OCI-LY1 (cell line): Measurements from ENCODE around the gene RAB19.
"Not testable (repeated sequence)": the region's sequence is repeated elsewhere in the genome, so short reads cannot be mapped to it uniquely, and the experiment has no call there.

Source experiments
- H2AFZ ChIP-seq: fragments of 200-600 bp; sonication (generic), shearing (Covaris generic); 2 replicates; pipeline ENCODE4 v1.6.0; 2014; ENCODE audit warnings: antibody characterized with exemption, mild to moderate bottlenecking, low read length
- H3F3A ChIP-seq: fragments of 200-600 bp; sonication (generic), shearing (Covaris generic); 2 replicates; pipeline ENCODE4 v1.6.0; 2014; ENCODE audit warnings: mild to moderate bottlenecking, antibody characterized with exemption, low read length, moderate library complexity; ENCODE audit not compliant: insufficient read depth
- H3K27ac ChIP-seq: fragments of 200-600 bp; sonication (generic); 2 replicates; pipeline ENCODE4 v1.5.1; 2014; ENCODE audit warnings: low read length, mixed run types, mild to moderate bottlenecking, low read depth; ENCODE audit not compliant: poor library complexity, severe bottlenecking
- H3K27me3 ChIP-seq: fragments of 200-600 bp; sonication (generic); 2 replicates; pipeline ENCODE4 v1.6.0; 2014; ENCODE audit warnings: antibody characterized with exemption, mild to moderate bottlenecking, low read length, moderate library complexity; ENCODE audit not compliant: insufficient read depth
- H3K36me3 ChIP-seq: fragments of 200-600 bp; sonication (generic); 2 replicates; pipeline ENCODE4 v1.6.1; 2014; ENCODE audit warnings: mild to moderate bottlenecking, antibody characterized with exemption, low read length, moderate library complexity, mixed read lengths; ENCODE audit not compliant: insufficient read depth
- H3K4me1 ChIP-seq: fragments of 200-600 bp; sonication (generic); 2 replicates; pipeline ENCODE4 v1.5.1; 2014; ENCODE audit warnings: mild to moderate bottlenecking, low read length, moderate library complexity; ENCODE audit not compliant: insufficient read depth, severe bottlenecking
- H3K4me2 ChIP-seq: fragments of 200-600 bp; sonication (generic), shearing (Covaris generic); 2 replicates; pipeline ENCODE4 v1.6.1; 2014; ENCODE audit warnings: low read length
- H3K4me3 ChIP-seq: fragments of 200-600 bp; sonication (generic); 2 replicates; pipeline ENCODE4 v1.5.1; 2014; ENCODE audit warnings: low read length, low read depth, mild to moderate bottlenecking, mixed read lengths; ENCODE audit not compliant: poor library complexity, severe bottlenecking
- H3K79me2 ChIP-seq: fragments of 200-600 bp; shearing (Covaris generic); 2 replicates; pipeline ENCODE4 v1.6.1; 2016; ENCODE audit warnings: mixed run types, low read length, mixed read lengths; ENCODE audit not compliant: insufficient read depth
- H3K9ac ChIP-seq: fragments of 200-600 bp; sonication (generic), shearing (Covaris generic); 2 replicates; pipeline ENCODE4 v1.6.1; 2014; ENCODE audit warnings: mild to moderate bottlenecking, low read length, mixed read lengths
- H3K9me2 ChIP-seq: fragments of 200-600 bp; sonication (generic), shearing (Covaris generic); 2 replicates; pipeline ENCODE4 v1.6.1; 2014; ENCODE audit warnings: low read depth, mild to moderate bottlenecking, low read length, mixed read lengths
- H3K9me3 ChIP-seq: fragments of 200-600 bp; shearing (Covaris generic); 2 replicates; pipeline ENCODE4 v1.6.1; 2014; ENCODE audit warnings: low read length, mixed read lengths
- H4K20me1 ChIP-seq: fragments of 200-600 bp; sonication (generic), shearing (Covaris generic); 2 replicates; pipeline ENCODE4 v1.6.0; 2016; ENCODE audit warnings: mild to moderate bottlenecking, low read length; ENCODE audit not compliant: insufficient read depth
- EZH2 ChIP-seq: fragments of 200-600 bp; sonication (generic), shearing (Covaris generic); IDR thresholded peaks from 2 replicates; pipeline ENCODE4 v1.8.0; 2017; ENCODE audit warnings: borderline replicate concordance, mixed run types, mild to moderate bottlenecking, antibody characterized with exemption, low read length, moderate library complexity, mixed read lengths
- TF ChIP-seq, protein P1 (sequence below): fragments of 200-600 bp; sonication (generic), shearing (Covaris generic); IDR thresholded peaks from 2 replicates; pipeline ENCODE4 v1.5.1; 2017; ENCODE audit warnings: mild to moderate bottlenecking, antibody characterized with exemption, low read length, moderate library complexity, mixed read lengths

The RAB19 gene

DNA sequence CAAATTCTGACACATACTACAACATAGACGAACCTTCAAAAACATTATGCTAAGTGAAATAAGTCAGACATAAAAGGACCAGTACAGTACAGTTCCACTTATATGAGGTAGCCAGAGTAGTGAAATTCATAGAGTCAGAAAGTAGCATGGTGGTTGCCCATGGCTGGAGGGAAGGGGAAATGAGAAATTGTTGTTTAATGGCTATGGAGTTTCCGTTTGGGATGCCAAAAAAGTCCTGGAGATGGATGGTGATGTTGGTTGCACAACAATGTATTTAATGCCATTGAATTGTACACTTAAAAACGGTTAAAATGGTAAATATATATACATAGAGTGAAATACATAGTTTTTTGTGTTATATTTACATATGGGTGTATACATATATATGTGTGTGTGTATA, 3.5 kb upstream of the RAB19 start:
- H3K36me3 ChIP-seq: no peaks in the 10 kb centered on the region
- no peak overlapping the region for H3K27ac ChIP-seq
- no peaks in the 10 kb centered on the region for H3F3A ChIP-seq
- H3K4me3 ChIP-seq: no peak overlapping the region
- no peaks in the 10 kb centered on the region for H3K9me2 ChIP-seq
- no peaks in the 10 kb centered on the region for H3K9me3 ChIP-seq
- no peaks in the 10 kb centered on the region for H3K79me2 ChIP-seq
- H3K9ac ChIP-seq: no peak overlapping the region
- no peak overlapping the region for H2AFZ ChIP-seq
- no peak overlapping the region for H3K4me2 ChIP-seq
- TF ChIP-seq EZH2: no peak
- H4K20me1 ChIP-seq: no peaks in the 10 kb centered on the region
- peaks cover 12% of the 10 kb centered on the region; the same call in 1 of the 2 replicates for H3K27me3 ChIP-seq
- H3K4me1 ChIP-seq: peaks cover 18% of the 10 kb centered on the region

DNA sequence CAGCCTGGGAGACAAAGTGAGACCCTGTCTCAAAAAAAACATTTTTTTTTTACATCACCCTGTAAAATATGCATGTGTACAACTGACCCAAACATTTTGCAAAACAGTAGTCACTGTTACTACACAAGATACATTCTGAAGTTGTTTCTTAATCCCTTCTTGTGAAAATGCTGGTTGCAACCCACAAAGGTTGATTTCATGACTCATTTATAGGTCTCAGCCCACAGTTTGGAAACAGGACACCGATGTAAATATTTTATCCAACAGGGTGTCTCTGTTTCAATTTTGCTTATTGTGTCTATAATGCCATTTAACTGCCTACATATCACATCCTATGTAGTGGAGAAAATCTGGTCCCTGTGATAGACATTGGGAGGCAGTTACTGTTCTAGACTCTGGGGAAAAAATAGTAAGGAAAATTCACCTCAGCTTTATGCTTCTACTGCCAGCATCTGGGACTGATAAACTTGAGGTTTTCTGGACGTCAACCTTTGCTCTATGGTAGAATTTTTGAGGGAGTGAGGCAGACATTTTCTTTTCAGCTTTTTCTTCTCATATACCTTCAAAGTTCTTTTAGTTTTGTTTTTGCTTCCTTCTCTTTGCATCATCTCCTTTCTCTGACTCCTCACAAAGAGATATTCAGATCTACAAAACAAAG, 1.6 kb upstream of the RAB19 start:
- Histone ChIP-seq H3K9ac (no peak overlapping the region), H3K4me2 (no peak overlapping the region), H3F3A (no peaks in the 10 kb centered on the region), H3K27ac (no peak overlapping the region), H4K20me1 (no peaks in the 10 kb centered on the region), H3K4me3 (no peak overlapping the region), H3K27me3 (peaks cover 10% of the 10 kb centered on the region; the same call in 1 of the 2 replicates), H3K9me2 (no peaks in the 10 kb centered on the region), H3K9me3 (no peaks in the 10 kb centered on the region), H3K4me1 (peaks cover 18% of the 10 kb centered on the region), H2AFZ (no peak overlapping the region), H3K36me3 (no peaks in the 10 kb centered on the region), H3K79me2 (no peaks in the 10 kb centered on the region)
- TF ChIP-seq, protein P1, sequence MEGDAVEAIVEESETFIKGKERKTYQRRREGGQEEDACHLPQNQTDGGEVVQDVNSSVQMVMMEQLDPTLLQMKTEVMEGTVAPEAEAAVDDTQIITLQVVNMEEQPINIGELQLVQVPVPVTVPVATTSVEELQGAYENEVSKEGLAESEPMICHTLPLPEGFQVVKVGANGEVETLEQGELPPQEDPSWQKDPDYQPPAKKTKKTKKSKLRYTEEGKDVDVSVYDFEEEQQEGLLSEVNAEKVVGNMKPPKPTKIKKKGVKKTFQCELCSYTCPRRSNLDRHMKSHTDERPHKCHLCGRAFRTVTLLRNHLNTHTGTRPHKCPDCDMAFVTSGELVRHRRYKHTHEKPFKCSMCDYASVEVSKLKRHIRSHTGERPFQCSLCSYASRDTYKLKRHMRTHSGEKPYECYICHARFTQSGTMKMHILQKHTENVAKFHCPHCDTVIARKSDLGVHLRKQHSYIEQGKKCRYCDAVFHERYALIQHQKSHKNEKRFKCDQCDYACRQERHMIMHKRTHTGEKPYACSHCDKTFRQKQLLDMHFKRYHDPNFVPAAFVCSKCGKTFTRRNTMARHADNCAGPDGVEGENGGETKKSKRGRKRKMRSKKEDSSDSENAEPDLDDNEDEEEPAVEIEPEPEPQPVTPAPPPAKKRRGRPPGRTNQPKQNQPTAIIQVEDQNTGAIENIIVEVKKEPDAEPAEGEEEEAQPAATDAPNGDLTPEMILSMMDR: no peak
- TF ChIP-seq EZH2: no peak

DNA sequence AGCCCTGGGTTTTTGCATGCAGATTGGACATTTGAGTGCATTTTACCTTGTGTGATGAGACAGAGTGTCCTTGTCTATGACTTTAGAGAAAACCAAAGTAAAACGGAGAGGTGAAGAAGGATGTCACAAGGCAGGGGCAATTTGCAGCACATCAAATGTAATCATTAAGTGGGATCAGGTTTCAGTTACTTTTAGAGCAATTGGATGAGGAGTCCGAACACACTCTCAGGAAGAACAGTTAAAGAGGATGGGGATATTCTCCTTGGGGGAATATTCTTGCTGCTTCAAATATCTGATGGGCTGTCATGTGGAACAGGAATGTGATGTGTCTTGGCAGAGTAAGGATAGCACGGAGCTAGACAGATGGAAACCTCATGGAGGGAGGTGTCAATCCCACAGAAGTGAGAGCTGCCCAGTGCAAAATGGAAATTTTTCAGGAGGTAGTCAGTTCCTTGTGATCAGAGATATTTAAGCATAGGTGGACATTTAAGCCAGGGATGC, 757 bp downstream of the RAB19 start:
- Histone ChIP-seq H3K9ac (no peak overlapping the region), H3K4me3 (peak overlapping the region; percentile 65), H2AFZ (no peak overlapping the region; the same call in 1 of the 2 replicates)

DNA sequence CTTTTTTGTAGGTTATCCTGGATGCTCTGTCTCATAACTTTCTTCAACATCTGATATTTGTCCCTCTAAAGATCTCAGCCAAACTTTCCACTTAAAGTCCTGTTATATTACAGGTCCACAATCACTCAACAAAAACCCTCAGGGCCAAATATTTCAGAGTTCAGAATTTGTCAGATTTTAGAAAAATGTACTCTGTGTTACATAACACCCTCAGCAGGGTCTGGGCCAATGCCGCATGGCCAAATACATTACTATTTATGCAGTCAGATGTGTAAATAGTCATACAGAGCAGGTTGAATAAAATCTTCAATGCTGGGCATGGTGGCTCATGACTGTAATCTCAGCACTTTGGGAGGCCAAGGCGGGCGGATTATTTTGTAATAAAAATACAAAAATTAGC, 11.5 kb downstream of the RAB19 start:
- Histone ChIP-seq H3K36me3 (no peaks in the 10 kb centered on the region), H3K27ac (no peak overlapping the region), H3K27me3 (no peaks in the 10 kb centered on the region; the same call in 1 of the 2 replicates), H3K9ac (no peak overlapping the region), H3K9me3 (no peaks in the 10 kb centered on the region), H4K20me1 (no peaks in the 10 kb centered on the region), H3K4me1 (no peaks in the 10 kb centered on the region), H3K4me3 (no peak overlapping the region), H3F3A (no peaks in the 10 kb centered on the region), H3K79me2 (no peaks in the 10 kb centered on the region), H3K4me2 (no peak overlapping the region), H3K9me2 (no peaks in the 10 kb centered on the region), H2AFZ (no peak overlapping the region)
- TF ChIP-seq, protein P1: no peak
- no peak for TF ChIP-seq EZH2

More for the DNA sequence above, 757 bp downstream of the RAB19 start:
- Histone ChIP-seq H3K4me1 (peaks cover 12% of the 10 kb centered on the region), H3K79me2 (no peaks in the 10 kb centered on the region), H3K9me2 (no peaks in the 10 kb centered on the region), H3F3A (no peaks in the 10 kb centered on the region), H4K20me1 (no peaks in the 10 kb centered on the region), H3K9me3 (no peaks in the 10 kb centered on the region), H3K27ac (no peak overlapping the region), H3K4me2 (peak overlapping the region; percentile 87; the same call in 1 of the 2 replicates), H3K27me3 (peaks cover 5% of the 10 kb centered on the region; the same call in 1 of the 2 replicates), H3K36me3 (no peaks in the 10 kb centered on the region)
- TF ChIP-seq EZH2: no peak

DNA sequence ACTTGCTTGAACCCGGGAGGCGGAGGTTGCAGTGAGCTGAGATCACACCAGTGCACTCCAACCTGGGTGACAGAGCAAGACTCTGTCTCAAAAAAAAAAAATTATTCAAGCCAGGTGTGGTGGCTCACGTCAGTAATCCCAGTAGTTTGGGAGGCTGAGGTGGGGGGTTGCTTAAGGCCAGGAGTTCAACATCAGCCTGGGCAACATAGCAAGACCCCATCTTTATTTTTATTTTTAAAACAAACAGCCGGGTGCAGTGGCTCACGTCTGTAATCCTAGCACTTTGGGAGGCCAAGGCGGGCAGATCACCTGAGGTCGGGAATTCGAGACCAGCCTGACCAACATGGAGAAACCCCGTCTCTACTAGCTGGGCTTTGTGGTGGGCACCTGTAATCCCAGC, 12.0 kb downstream of the RAB19 start:
- H3K9me3 ChIP-seq, H2AFZ ChIP-seq, H3K9me2 ChIP-seq, H3F3A ChIP-seq, H3K9ac ChIP-seq, H3K4me1 ChIP-seq, H3K27ac ChIP-seq, H3K4me2 ChIP-seq, H3K79me2 ChIP-seq, H3K27me3 ChIP-seq, H4K20me1 ChIP-seq, H3K4me3 ChIP-seq, H3K36me3 ChIP-seq: not testable (repeated sequence)
